ENCODE results near the gene VPREB1.
"Not testable (repeated sequence)": the region's sequence is repeated elsewhere in the genome, so short reads cannot be mapped to it uniquely, and the experiment has no call there.

VPREB1 gene

GRCh38 chr22:22201185-22201929 is 43.2 kb upstream of the VPREB1 start:
- Histone ChIP-seq H3K27me3 (ENCODE audit: control insufficient read depth in 1 of 2, insufficient read depth in 2 of 2, low read length in 2 of 2) (peaks cover 0 to 5% of the 10 kb centered on the region in 2 donors), H3K4me1 (ENCODE audit: control insufficient read depth in 1 of 2, insufficient read depth in 2 of 2, low read length in 2 of 2) (peaks cover 0 to 9% of the 10 kb centered on the region in 2 donors), H3K27ac (ENCODE audit: low read depth, low read length) (no peak overlapping the region), H3K4me3 (ENCODE audit: low read depth in 1 of 2, low read length in 2 of 2) (no peak overlapping the region), H3K9me3 (ENCODE audit: control insufficient read depth in 1 of 2, low read length in 2 of 2) (no peaks in the 10 kb centered on the region), H3K36me3 (ENCODE audit: control insufficient read depth in 1 of 2, insufficient read depth in 2 of 2, low read length in 2 of 2) (no peaks in the 10 kb centered on the region), H3K9ac (ENCODE audit: low read depth in 1 of 2, low read length in 2 of 2) (no peak overlapping the region)

GRCh38 chr22:22201930-22202343 is 42.6 kb upstream of the VPREB1 start:
- no peaks in the 10 kb centered on the region for H3K36me3 ChIP-seq (ENCODE audit: control insufficient read depth in 1 of 2, insufficient read depth in 2 of 2, low read length in 2 of 2)
- H3K27me3 ChIP-seq (ENCODE audit: control insufficient read depth in 1 of 2, insufficient read depth in 2 of 2, low read length in 2 of 2), result peaks cover 0 to 5% of the 10 kb centered on the region in 2 donors
- H3K4me3 ChIP-seq (ENCODE audit: low read depth in 1 of 2, low read length in 2 of 2), result no peak overlapping the region
- no peak overlapping the region for H3K27ac ChIP-seq (ENCODE audit: low read depth, low read length)
- no peaks in the 10 kb centered on the region for H3K9me3 ChIP-seq (ENCODE audit: control insufficient read depth in 1 of 2, low read length in 2 of 2)
- H3K4me1 ChIP-seq (ENCODE audit: control insufficient read depth in 1 of 2, insufficient read depth in 2 of 2, low read length in 2 of 2), result peaks cover 0 to 9% of the 10 kb centered on the region in 2 donors
- no peak overlapping the region for H3K9ac ChIP-seq (ENCODE audit: low read depth in 1 of 2, low read length in 2 of 2)

GRCh38 chr22:22203048-22203971 is 41.3 kb upstream of the VPREB1 start:
- Histone ChIP-seq H3K4me1 (ENCODE audit: control insufficient read depth in 1 of 2, insufficient read depth in 2 of 2, low read length in 2 of 2) (peaks cover 0 to 9% of the 10 kb centered on the region in 2 donors), H3K27me3 (ENCODE audit: control insufficient read depth in 1 of 2, insufficient read depth in 2 of 2, low read length in 2 of 2) (peaks cover 0 to 5% of the 10 kb centered on the region in 2 donors), H3K4me3 (ENCODE audit: low read depth in 1 of 2, low read length in 2 of 2) (no peak overlapping the region), H3K9ac (ENCODE audit: low read depth in 1 of 2, low read length in 2 of 2) (no peak overlapping the region), H3K27ac (ENCODE audit: low read depth, low read length) (no peak overlapping the region), H3K9me3 (ENCODE audit: control insufficient read depth in 1 of 2, low read length in 2 of 2) (no peaks in the 10 kb centered on the region), H3K36me3 (ENCODE audit: control insufficient read depth in 1 of 2, insufficient read depth in 2 of 2, low read length in 2 of 2) (no peaks in the 10 kb centered on the region)

GRCh38 chr22:22207845-22208564 is 36.6 kb upstream of the VPREB1 start:
- Histone ChIP-seq H3K9me3 (ENCODE audit: control insufficient read depth in 1 of 2, low read length in 2 of 2) (no peaks in the 10 kb centered on the region), H3K36me3 (ENCODE audit: control insufficient read depth in 1 of 2, insufficient read depth in 2 of 2, low read length in 2 of 2) (no peaks in the 10 kb centered on the region), H3K27me3 (ENCODE audit: control insufficient read depth in 1 of 2, insufficient read depth in 2 of 2, low read length in 2 of 2) (no peaks in the 10 kb centered on the region), H3K9ac (ENCODE audit: low read depth in 1 of 2, low read length in 2 of 2) (no peak overlapping the region), H3K4me1 (ENCODE audit: control insufficient read depth in 1 of 2, insufficient read depth in 2 of 2, low read length in 2 of 2) (no peaks in the 10 kb centered on the region), H3K27ac (ENCODE audit: low read depth, low read length) (no peak overlapping the region), H3K4me3 (ENCODE audit: low read depth in 1 of 2, low read length in 2 of 2) (no peak overlapping the region)

GRCh38 chr22:22208652-22209051 is 35.9 kb upstream of the VPREB1 start:
- Histone ChIP-seq H3K4me3 (ENCODE audit: low read depth in 1 of 2, low read length in 2 of 2) (no peak overlapping the region), H3K27me3 (ENCODE audit: control insufficient read depth in 1 of 2, insufficient read depth in 2 of 2, low read length in 2 of 2) (no peaks in the 10 kb centered on the region), H3K9ac (ENCODE audit: low read depth in 1 of 2, low read length in 2 of 2) (no peak overlapping the region), H3K27ac (ENCODE audit: low read depth, low read length) (no peak overlapping the region), H3K4me1 (ENCODE audit: control insufficient read depth in 1 of 2, insufficient read depth in 2 of 2, low read length in 2 of 2) (no peaks in the 10 kb centered on the region), H3K36me3 (ENCODE audit: control insufficient read depth in 1 of 2, insufficient read depth in 2 of 2, low read length in 2 of 2) (no peaks in the 10 kb centered on the region), H3K9me3 (ENCODE audit: control insufficient read depth in 1 of 2, low read length in 2 of 2) (no peaks in the 10 kb centered on the region)

GRCh38 chr22:22209080-22209640 is 35.4 kb upstream of the VPREB1 start:
- not testable (repeated sequence) for H3K9me3 ChIP-seq (ENCODE audit: control insufficient read depth in 1 of 2, low read length in 2 of 2); H3K27me3 ChIP-seq (ENCODE audit: control insufficient read depth in 1 of 2, insufficient read depth in 2 of 2, low read length in 2 of 2); H3K27ac ChIP-seq (ENCODE audit: low read depth, low read length)

GRCh38 chr22:22210375-22210774 is 34.2 kb upstream of the VPREB1 start:
- H3K36me3 ChIP-seq (ENCODE audit: control insufficient read depth in 1 of 2, insufficient read depth in 2 of 2, low read length in 2 of 2), result no peaks in the 10 kb centered on the region
- H3K9me3 ChIP-seq (ENCODE audit: control insufficient read depth in 1 of 2, low read length in 2 of 2), result no peaks in the 10 kb centered on the region
- no peak overlapping the region for H3K27ac ChIP-seq (ENCODE audit: low read depth, low read length)
- no peak overlapping the region for H3K9ac ChIP-seq (ENCODE audit: low read depth in 1 of 2, low read length in 2 of 2)
- no peaks in the 10 kb centered on the region for H3K27me3 ChIP-seq (ENCODE audit: control insufficient read depth in 1 of 2, insufficient read depth in 2 of 2, low read length in 2 of 2)
- no peak overlapping the region for H3K4me3 ChIP-seq (ENCODE audit: low read depth in 1 of 2, low read length in 2 of 2)
- no peaks in the 10 kb centered on the region for H3K4me1 ChIP-seq (ENCODE audit: control insufficient read depth in 1 of 2, insufficient read depth in 2 of 2, low read length in 2 of 2)

More at GRCh38 chr22:22209080-22209640, 35.4 kb upstream of the VPREB1 start:
- H3K36me3 ChIP-seq (ENCODE audit: control insufficient read depth in 1 of 2, insufficient read depth in 2 of 2, low read length in 2 of 2); H3K9ac ChIP-seq (ENCODE audit: low read depth in 1 of 2, low read length in 2 of 2); H3K4me3 ChIP-seq (ENCODE audit: low read depth in 1 of 2, low read length in 2 of 2); H3K4me1 ChIP-seq (ENCODE audit: control insufficient read depth in 1 of 2, insufficient read depth in 2 of 2, low read length in 2 of 2): not testable (repeated sequence)

- Histone ChIP-seq H3K27me3 (ENCODE audit: control insufficient read depth in 1 of 2, insufficient read depth in 2 of 2, low read length in 2 of 2) (no peaks in the 10 kb centered on the region), H3K27ac (ENCODE audit: low read depth, low read length) (no peak overlapping the region), H3K36me3 (ENCODE audit: control insufficient read depth in 1 of 2, insufficient read depth in 2 of 2, low read length in 2 of 2) (no peaks in the 10 kb centered on the region), H3K9me3 (ENCODE audit: control insufficient read depth in 1 of 2, low read length in 2 of 2) (no peaks in the 10 kb centered on the region), H3K4me3 (ENCODE audit: low read depth in 1 of 2, low read length in 2 of 2) (no peak overlapping the region), H3K9ac (ENCODE audit: low read depth in 1 of 2, low read length in 2 of 2) (no peak overlapping the region), H3K4me1 (ENCODE audit: control insufficient read depth in 1 of 2, insufficient read depth in 2 of 2, low read length in 2 of 2) (no peaks in the 10 kb centered on the region)
These were observed 33.4 kb upstream of the VPREB1 start for GRCh38 chr22:22210889-22211833.

- Histone ChIP-seq H3K4me3 (ENCODE audit: low read depth in 1 of 2, low read length in 2 of 2) (no peak overlapping the region), H3K9me3 (ENCODE audit: control insufficient read depth in 1 of 2, low read length in 2 of 2) (no peaks in the 10 kb centered on the region), H3K9ac (ENCODE audit: low read depth in 1 of 2, low read length in 2 of 2) (no peak overlapping the region), H3K36me3 (ENCODE audit: control insufficient read depth in 1 of 2, insufficient read depth in 2 of 2, low read length in 2 of 2) (no peaks in the 10 kb centered on the region), H3K27me3 (ENCODE audit: control insufficient read depth in 1 of 2, insufficient read depth in 2 of 2, low read length in 2 of 2) (no peaks in the 10 kb centered on the region), H3K27ac (ENCODE audit: low read depth, low read length) (no peak overlapping the region), H3K4me1 (ENCODE audit: control insufficient read depth in 1 of 2, insufficient read depth in 2 of 2, low read length in 2 of 2) (no peaks in the 10 kb centered on the region)
These were observed 31.4 kb upstream of the VPREB1 start for GRCh38 chr22:22213231-22213630.

Data from duodenal mucosa (tissue), 2 donors.